Measurements from ENCODE around the gene EPHA3. TPM values are rescaled to one million over a fixed set of nuclear protein-coding genes. Genes with fewer than 3 reads are reported as not detected.

The EPHA3 gene
- total and polyA plus RNA-seq, 2 donors (not counting 1 experiment from before 2014, with no cell fraction given) = 0.23 to 0.99 TPM

- Histone ChIP-seq H3K4me3 (replicated peaks in 1 of 4; ENCODE audit: control extremely low read depth in 1 of 4, insufficient read depth in 1 of 4, low read depth in 3 of 4, low read length in 4 of 4) (no peak overlapping the region), H3K27me3 (ENCODE audit: control insufficient read depth, insufficient read depth, low read length) (no peaks in the 10 kb centered on the region), H3K9ac (ENCODE audit: insufficient read depth, low read length) (no peak overlapping the region), H4K20me1 (ENCODE audit: control insufficient read depth, extremely low read depth, insufficient read depth, low read length) (no peaks in the 10 kb centered on the region), H3K9me3 (ENCODE audit: control insufficient read depth, insufficient read depth, low read depth, low read length) (no peaks in the 10 kb centered on the region), H3K79me2 (ENCODE audit: control insufficient read depth, insufficient read depth, low read length) (no peaks in the 10 kb centered on the region), H2AFZ (ENCODE audit: low read length) (no peak overlapping the region), H3K27ac (ENCODE audit: insufficient read depth, low read length) (no peak overlapping the region), H3K36me3 (ENCODE audit: control insufficient read depth, insufficient read depth, low read length) (no peaks in the 10 kb centered on the region), H3K4me2 (ENCODE audit: extremely low read depth, insufficient read depth, low read length) (no peak overlapping the region), H3K4me1 (ENCODE audit: control insufficient read depth, extremely low read depth, insufficient read depth, low read length) (no peaks in the 10 kb centered on the region)
- no peak for TF ChIP-seq EZH2 (IDR thresholded peaks at IDR 0.05; ENCODE audit: low read length, missing control alignments)
- TF ChIP-seq, protein P1, sequence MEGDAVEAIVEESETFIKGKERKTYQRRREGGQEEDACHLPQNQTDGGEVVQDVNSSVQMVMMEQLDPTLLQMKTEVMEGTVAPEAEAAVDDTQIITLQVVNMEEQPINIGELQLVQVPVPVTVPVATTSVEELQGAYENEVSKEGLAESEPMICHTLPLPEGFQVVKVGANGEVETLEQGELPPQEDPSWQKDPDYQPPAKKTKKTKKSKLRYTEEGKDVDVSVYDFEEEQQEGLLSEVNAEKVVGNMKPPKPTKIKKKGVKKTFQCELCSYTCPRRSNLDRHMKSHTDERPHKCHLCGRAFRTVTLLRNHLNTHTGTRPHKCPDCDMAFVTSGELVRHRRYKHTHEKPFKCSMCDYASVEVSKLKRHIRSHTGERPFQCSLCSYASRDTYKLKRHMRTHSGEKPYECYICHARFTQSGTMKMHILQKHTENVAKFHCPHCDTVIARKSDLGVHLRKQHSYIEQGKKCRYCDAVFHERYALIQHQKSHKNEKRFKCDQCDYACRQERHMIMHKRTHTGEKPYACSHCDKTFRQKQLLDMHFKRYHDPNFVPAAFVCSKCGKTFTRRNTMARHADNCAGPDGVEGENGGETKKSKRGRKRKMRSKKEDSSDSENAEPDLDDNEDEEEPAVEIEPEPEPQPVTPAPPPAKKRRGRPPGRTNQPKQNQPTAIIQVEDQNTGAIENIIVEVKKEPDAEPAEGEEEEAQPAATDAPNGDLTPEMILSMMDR (conservative IDR thresholded peaks at IDR 0.05 in 1 of 2, IDR thresholded peaks at IDR 0.05 in 1 of 2; ENCODE audit: low read depth in 1 of 2, low read length in 2 of 2) = no peak
- DNase-seq (ENCODE audit: low read depth in 2 of 2) = no peak
Observed at GRCh38 chr3:89467898-89468363, 360.5 kb downstream of the EPHA3 start.

GRCh38 chr3:89472101-89472500 is 364.7 kb downstream of the EPHA3 start:
- Histone ChIP-seq H3K27me3 (ENCODE audit: control insufficient read depth, insufficient read depth, low read length) (no peaks in the 10 kb centered on the region), H4K20me1 (ENCODE audit: control insufficient read depth, extremely low read depth, insufficient read depth, low read length) (no peaks in the 10 kb centered on the region), H3K9ac (ENCODE audit: insufficient read depth, low read length) (no peak overlapping the region), H3K4me3 (replicated peaks in 1 of 4; ENCODE audit: control extremely low read depth in 1 of 4, insufficient read depth in 1 of 4, low read depth in 3 of 4, low read length in 4 of 4) (no peak overlapping the region), H3K27ac (ENCODE audit: insufficient read depth, low read length) (no peak overlapping the region), H3K36me3 (ENCODE audit: control insufficient read depth, insufficient read depth, low read length) (no peaks in the 10 kb centered on the region), H3K79me2 (ENCODE audit: control insufficient read depth, insufficient read depth, low read length) (no peaks in the 10 kb centered on the region), H3K4me1 (ENCODE audit: control insufficient read depth, extremely low read depth, insufficient read depth, low read length) (no peaks in the 10 kb centered on the region), H3K9me3 (ENCODE audit: control insufficient read depth, insufficient read depth, low read depth, low read length) (no peaks in the 10 kb centered on the region), H3K4me2 (ENCODE audit: extremely low read depth, insufficient read depth, low read length) (no peak overlapping the region), H2AFZ (ENCODE audit: low read length) (no peak overlapping the region)
- DNase-seq (ENCODE audit: low read depth in 2 of 2) = no peak
- TF ChIP-seq EZH2 (IDR thresholded peaks at IDR 0.05; ENCODE audit: low read length, missing control alignments) = no peak
- TF ChIP-seq, protein P1 (conservative IDR thresholded peaks at IDR 0.05 in 1 of 2, IDR thresholded peaks at IDR 0.05 in 1 of 2; ENCODE audit: low read depth in 1 of 2, low read length in 2 of 2) = no peak

- no peaks in the 10 kb centered on the region for H3K79me2 ChIP-seq (ENCODE audit: control insufficient read depth, insufficient read depth, low read length)
Observed at GRCh38 chr3:89474333-89475130, 367.1 kb downstream of the EPHA3 start.

More at GRCh38 chr3:89474333-89475130, 367.1 kb downstream of the EPHA3 start:
- Histone ChIP-seq H2AFZ (ENCODE audit: low read length) (no peak overlapping the region), H4K20me1 (ENCODE audit: control insufficient read depth, extremely low read depth, insufficient read depth, low read length) (no peaks in the 10 kb centered on the region), H3K4me2 (ENCODE audit: extremely low read depth, insufficient read depth, low read length) (no peak overlapping the region), H3K9me3 (ENCODE audit: control insufficient read depth, insufficient read depth, low read depth, low read length) (no peaks in the 10 kb centered on the region), H3K9ac (ENCODE audit: insufficient read depth, low read length) (no peak overlapping the region), H3K27me3 (ENCODE audit: control insufficient read depth, insufficient read depth, low read length) (no peaks in the 10 kb centered on the region), H3K4me1 (ENCODE audit: control insufficient read depth, extremely low read depth, insufficient read depth, low read length) (no peaks in the 10 kb centered on the region), H3K27ac (ENCODE audit: insufficient read depth, low read length) (no peak overlapping the region), H3K4me3 (replicated peaks in 1 of 4; ENCODE audit: control extremely low read depth in 1 of 4, insufficient read depth in 1 of 4, low read depth in 3 of 4, low read length in 4 of 4) (no peak overlapping the region), H3K36me3 (ENCODE audit: control insufficient read depth, insufficient read depth, low read length) (no peaks in the 10 kb centered on the region)
- TF ChIP-seq, protein P1 (conservative IDR thresholded peaks at IDR 0.05 in 1 of 2, IDR thresholded peaks at IDR 0.05 in 1 of 2; ENCODE audit: low read depth in 1 of 2, low read length in 2 of 2) = no peak
- TF ChIP-seq EZH2 (IDR thresholded peaks at IDR 0.05; ENCODE audit: low read length, missing control alignments) = no peak
- peak in 1 of 2 donors; percentile 32 for DNase-seq (ENCODE audit: low read depth in 2 of 2)

All from fibroblast of lung (primary cell).